ENCODE results near the gene C9orf72.

The C9orf72 gene

GRCh38 chr9:27541740-27542139 lies 31.5 kb downstream of the C9orf72 start:
- no peak for DNase-seq (ENCODE audit: low read depth, low spot score)
- no peaks in the 10 kb centered on the region; the same call in 1 of the 2 replicates for H3K36me3 ChIP-seq (ENCODE audit: insufficient read depth, low read length)
- no peaks in the 10 kb centered on the region for H3K9me3 ChIP-seq (ENCODE audit: low read depth, low read length)
- H3K9ac ChIP-seq (ENCODE audit: insufficient read length): no peak overlapping the region
- no peak overlapping the region for H3K4me3 ChIP-seq
- no peak for TF ChIP-seq POLR2AphosphoS5 (IDR thresholded peaks at IDR 0.05; ENCODE audit: borderline replicate concordance, low read depth, low read length)
- no peak for TF ChIP-seq FOXP2 (optimal IDR thresholded peaks at IDR 0.05; ENCODE audit: control extremely low read depth, extremely low read length, insufficient read depth)
- TF ChIP-seq EZH2 (IDR thresholded peaks at IDR 0.05): no peak
- H3K27ac ChIP-seq: no peak overlapping the region

- Histone ChIP-seq H3K36me3 (ENCODE audit: insufficient read depth, low read length) (no peaks in the 10 kb centered on the region; the same call in 1 of the 2 replicates), H3K27ac (no peak overlapping the region), H3K9me3 (ENCODE audit: low read depth, low read length) (no peaks in the 10 kb centered on the region), H3K4me3 (no peak overlapping the region), H3K9ac (ENCODE audit: insufficient read length) (no peak overlapping the region)
- DNase-seq (ENCODE audit: low read depth, low spot score): no peak
- TF ChIP-seq EZH2 (IDR thresholded peaks at IDR 0.05) (no peak), POLR2AphosphoS5 (IDR thresholded peaks at IDR 0.05; ENCODE audit: borderline replicate concordance, low read depth, low read length) (no peak), FOXP2 (optimal IDR thresholded peaks at IDR 0.05; ENCODE audit: control extremely low read depth, extremely low read length, insufficient read depth) (no peak)
Observed at GRCh38 chr9:27540502-27540901, 32.8 kb downstream of the C9orf72 start.

- H3K4me3 ChIP-seq: no peak overlapping the region
- DNase-seq (ENCODE audit: low read depth, low spot score): no peak
Observed at GRCh38 chr9:27539479-27540441, 33.5 kb downstream of the C9orf72 start.

GRCh38 chr9:27538647-27539046 lies 34.6 kb downstream of the C9orf72 start:
- no peak for TF ChIP-seq FOXP2 (optimal IDR thresholded peaks at IDR 0.05; ENCODE audit: control extremely low read depth, extremely low read length, insufficient read depth)
- TF ChIP-seq EZH2 (IDR thresholded peaks at IDR 0.05): no peak
- TF ChIP-seq POLR2AphosphoS5 (IDR thresholded peaks at IDR 0.05; ENCODE audit: borderline replicate concordance, low read depth, low read length): no peak
- no peak for DNase-seq (ENCODE audit: low read depth, low spot score)
- no peaks in the 10 kb centered on the region for H3K36me3 ChIP-seq (ENCODE audit: insufficient read depth, low read length)
- no peak overlapping the region for H3K27ac ChIP-seq
- no peak overlapping the region for H3K4me3 ChIP-seq
- no peak overlapping the region for H3K9ac ChIP-seq (ENCODE audit: insufficient read length)
- no peaks in the 10 kb centered on the region for H3K9me3 ChIP-seq (ENCODE audit: low read depth, low read length)

More at GRCh38 chr9:27539479-27540441, 33.5 kb downstream of the C9orf72 start:
- Histone ChIP-seq H3K9me3 (ENCODE audit: low read depth, low read length) (no peaks in the 10 kb centered on the region), H3K9ac (ENCODE audit: insufficient read length) (no peak overlapping the region), H3K36me3 (ENCODE audit: insufficient read depth, low read length) (no peaks in the 10 kb centered on the region), H3K27ac (no peak overlapping the region)
- TF ChIP-seq EZH2 (IDR thresholded peaks at IDR 0.05): no peak
- TF ChIP-seq FOXP2 (optimal IDR thresholded peaks at IDR 0.05; ENCODE audit: control extremely low read depth, extremely low read length, insufficient read depth): no peak
- no peak for TF ChIP-seq POLR2AphosphoS5 (IDR thresholded peaks at IDR 0.05; ENCODE audit: borderline replicate concordance, low read depth, low read length)

- Histone ChIP-seq H3K9me3 (ENCODE audit: low read depth, low read length) (no peaks in the 10 kb centered on the region), H3K9ac (ENCODE audit: insufficient read length) (no peak overlapping the region), H3K4me3 (no peak overlapping the region), H3K27ac (no peak overlapping the region), H3K36me3 (ENCODE audit: insufficient read depth, low read length) (no peaks in the 10 kb centered on the region)
- TF ChIP-seq FOXP2 (optimal IDR thresholded peaks at IDR 0.05; ENCODE audit: control extremely low read depth, extremely low read length, insufficient read depth): no peak
- no peak for DNase-seq (ENCODE audit: low read depth, low spot score)
Observed at GRCh38 chr9:27537756-27538155, 35.5 kb downstream of the C9orf72 start.

- no peak for DNase-seq (ENCODE audit: low read depth, low spot score)
- no peaks in the 10 kb centered on the region for H3K9me3 ChIP-seq (ENCODE audit: low read depth, low read length)
- no peak for TF ChIP-seq FOXP2 (optimal IDR thresholded peaks at IDR 0.05; ENCODE audit: control extremely low read depth, extremely low read length, insufficient read depth)
- no peak for TF ChIP-seq POLR2AphosphoS5 (IDR thresholded peaks at IDR 0.05; ENCODE audit: borderline replicate concordance, low read depth, low read length)
- TF ChIP-seq EZH2 (IDR thresholded peaks at IDR 0.05): no peak
- no peak overlapping the region for H3K27ac ChIP-seq
- no peak overlapping the region for H3K4me3 ChIP-seq
- H3K9ac ChIP-seq (ENCODE audit: insufficient read length): no peak overlapping the region
- no peaks in the 10 kb centered on the region for H3K36me3 ChIP-seq (ENCODE audit: insufficient read depth, low read length)
Observed at GRCh38 chr9:27537027-27537435, 36.2 kb downstream of the C9orf72 start.

DNA sequence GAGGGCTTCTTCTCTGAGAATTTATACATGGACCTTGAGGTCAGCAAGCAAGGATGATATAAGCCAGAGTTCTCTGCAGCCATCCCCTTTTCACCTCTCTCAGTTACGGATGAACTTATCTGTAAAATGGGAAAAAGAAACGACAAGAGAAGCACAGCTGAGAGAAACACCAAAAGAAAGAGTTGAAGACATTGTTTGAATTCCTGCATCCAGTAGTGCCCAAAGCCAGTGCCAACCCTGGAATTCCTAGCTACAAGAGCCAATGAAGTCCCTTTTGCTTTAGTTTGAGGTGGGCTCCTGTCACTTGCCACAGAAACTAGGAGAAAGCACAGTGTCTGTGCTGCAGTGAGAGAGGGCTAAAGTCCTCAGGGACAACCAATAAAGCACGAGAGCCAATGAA lies 37.1 kb downstream of the C9orf72 start:
- DNase-seq (ENCODE audit: low read depth, low spot score): no peak
- no peak overlapping the region for H3K4me3 ChIP-seq
- H3K9ac ChIP-seq (ENCODE audit: insufficient read length): no peak overlapping the region
- TF ChIP-seq FOXP2 (optimal IDR thresholded peaks at IDR 0.05; ENCODE audit: control extremely low read depth, extremely low read length, insufficient read depth) (no peak), EZH2 (IDR thresholded peaks at IDR 0.05) (no peak), POLR2AphosphoS5 (IDR thresholded peaks at IDR 0.05; ENCODE audit: borderline replicate concordance, low read depth, low read length) (no peak)
- H3K9me3 ChIP-seq (ENCODE audit: low read depth, low read length): no peaks in the 10 kb centered on the region
- no peaks in the 10 kb centered on the region for H3K36me3 ChIP-seq (ENCODE audit: insufficient read depth, low read length)
- no peak overlapping the region for H3K27ac ChIP-seq

- no peak for DNase-seq (ENCODE audit: low read depth, low spot score)
- H3K9ac ChIP-seq (ENCODE audit: insufficient read length): no peak overlapping the region
- no peaks in the 10 kb centered on the region for H3K36me3 ChIP-seq (ENCODE audit: insufficient read depth, low read length)
- H3K9me3 ChIP-seq (ENCODE audit: low read depth, low read length): no peaks in the 10 kb centered on the region
- TF ChIP-seq EZH2 (IDR thresholded peaks at IDR 0.05) (no peak), FOXP2 (optimal IDR thresholded peaks at IDR 0.05; ENCODE audit: control extremely low read depth, extremely low read length, insufficient read depth) (no peak), POLR2AphosphoS5 (IDR thresholded peaks at IDR 0.05; ENCODE audit: borderline replicate concordance, low read depth, low read length) (no peak)
- H3K27ac ChIP-seq: no peak overlapping the region
- no peak overlapping the region for H3K4me3 ChIP-seq
Observed at GRCh38 chr9:27535701-27536118, 37.6 kb downstream of the C9orf72 start.

Data from SK-N-MC (cell line).